ENCODE data around the gene KSR2.

The KSR2 gene

DNA sequence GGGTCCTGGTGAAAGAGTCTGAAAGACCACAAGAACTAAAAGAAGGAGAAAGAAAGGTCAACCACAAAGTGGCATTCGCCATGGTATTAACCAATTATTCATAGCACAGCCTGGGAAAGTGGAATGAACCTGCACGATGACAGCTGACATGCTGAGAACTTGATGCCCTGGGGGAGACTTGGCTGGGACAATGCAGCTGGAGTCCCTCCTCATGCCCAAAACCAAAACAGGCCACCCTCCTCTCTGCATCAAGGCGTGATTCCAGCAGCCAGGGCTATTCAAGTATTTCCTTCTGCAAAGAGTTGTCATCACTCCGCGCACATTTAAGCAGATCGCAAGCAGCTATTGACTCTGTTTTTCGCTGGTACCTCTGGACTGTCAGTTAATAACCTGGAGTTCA lies 440.3 kb downstream of the KSR2 start:
- no peak for DNase-seq (ENCODE audit: low read depth)

DNA sequence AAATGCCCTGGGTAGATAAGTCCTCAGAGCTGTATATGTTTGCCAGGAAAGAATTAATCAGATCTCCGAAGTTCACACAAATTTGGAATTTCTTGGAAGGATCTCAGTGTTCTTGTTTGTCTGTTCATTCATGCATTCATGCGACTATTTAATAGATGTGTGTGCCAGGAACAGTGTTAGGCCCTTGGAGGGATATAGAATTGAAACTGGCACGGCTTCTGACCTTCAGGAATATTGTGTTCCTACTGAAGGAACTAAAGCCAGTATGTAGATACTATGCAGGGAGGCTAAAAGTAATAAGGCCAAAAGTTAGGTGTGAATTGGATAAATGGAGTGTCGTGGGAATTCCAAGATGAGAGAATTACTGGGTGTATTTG lies 441.3 kb downstream of the KSR2 start:
- no peak for DNase-seq (ENCODE audit: low read depth)

DNA sequence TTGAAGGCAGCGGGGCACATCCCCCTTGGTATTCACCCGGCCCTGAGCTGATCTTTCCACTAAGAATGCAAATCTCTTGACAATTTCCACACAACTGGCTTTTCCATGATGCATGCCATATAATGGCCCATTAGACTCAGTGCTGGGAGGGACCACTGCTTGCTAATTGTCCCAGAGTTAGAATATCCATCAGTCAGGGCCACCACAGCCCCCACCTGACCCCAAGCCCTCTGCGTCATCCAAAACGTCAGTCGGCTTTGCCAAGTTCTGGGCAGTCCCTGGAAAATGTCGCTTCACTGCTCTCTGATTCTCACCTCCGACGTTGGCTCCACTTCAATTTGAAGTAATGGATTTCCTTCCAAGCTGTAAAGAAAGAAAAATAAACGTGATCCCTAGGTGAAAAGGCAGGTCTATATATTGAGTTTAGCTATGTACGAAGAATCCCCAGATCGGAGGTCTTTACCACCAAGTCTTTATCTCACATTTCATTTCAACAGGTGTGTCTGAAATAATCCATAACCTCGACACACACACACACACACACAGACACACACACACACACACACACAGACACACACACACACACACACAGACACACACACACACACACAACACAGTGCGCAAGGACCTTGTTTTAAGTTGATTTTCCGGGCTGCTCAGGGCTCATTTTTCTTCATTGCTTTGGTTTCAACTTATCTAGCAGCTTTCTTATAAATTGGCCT lies 441.9 kb downstream of the KSR2 start:
- no peak for DNase-seq (ENCODE audit: low read depth)

- DNase-seq (ENCODE audit: low read depth), result no peak
Observed at GRCh38 chr12:117525766-117526165, 443.0 kb downstream of the KSR2 start.

GRCh38 chr12:117524806-117525205 lies 444.0 kb downstream of the KSR2 start:
- no peak for DNase-seq (ENCODE audit: low read depth)

DNA sequence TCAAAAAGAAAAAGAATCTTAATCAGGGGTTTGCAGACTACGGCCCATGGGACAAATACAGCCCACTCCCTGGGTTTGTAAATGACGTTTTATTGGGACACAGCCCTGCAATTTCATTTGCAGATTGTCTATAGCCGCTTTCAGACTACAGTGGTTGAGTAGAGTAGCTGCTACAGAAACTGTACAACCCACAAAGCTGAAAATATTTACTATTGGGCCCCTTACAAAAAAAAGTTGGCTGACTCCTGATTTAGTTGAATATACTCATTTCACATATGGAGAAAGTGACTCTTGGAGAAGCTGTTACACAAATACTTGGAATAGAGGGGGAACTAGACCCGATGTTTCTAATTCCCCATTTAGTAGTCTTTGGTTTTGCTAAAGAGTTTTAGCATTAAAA lies 444.8 kb downstream of the KSR2 start:
- no peak for DNase-seq (ENCODE audit: low read depth)

DNA sequence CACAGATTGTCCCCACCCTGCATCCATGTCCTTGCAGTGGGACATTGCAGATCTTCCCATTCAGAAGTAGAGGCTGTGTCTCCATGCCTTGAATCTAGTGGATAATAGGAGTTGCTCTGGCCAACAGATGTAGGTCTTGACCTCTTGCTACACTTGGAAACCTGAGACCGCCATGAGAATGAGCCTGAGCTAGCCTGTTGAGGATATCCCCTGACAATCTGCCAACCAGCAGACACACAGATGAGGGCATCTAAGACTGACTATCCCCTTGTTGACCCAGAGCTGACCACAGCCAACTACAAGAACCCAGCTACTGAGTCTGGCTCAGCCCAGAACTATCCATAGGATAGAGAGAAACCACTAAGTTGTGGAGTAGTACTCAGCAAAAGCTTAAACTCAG lies 446.2 kb downstream of the KSR2 start:
- DNase-seq (ENCODE audit: low read depth), result peak; percentile 1

DNA sequence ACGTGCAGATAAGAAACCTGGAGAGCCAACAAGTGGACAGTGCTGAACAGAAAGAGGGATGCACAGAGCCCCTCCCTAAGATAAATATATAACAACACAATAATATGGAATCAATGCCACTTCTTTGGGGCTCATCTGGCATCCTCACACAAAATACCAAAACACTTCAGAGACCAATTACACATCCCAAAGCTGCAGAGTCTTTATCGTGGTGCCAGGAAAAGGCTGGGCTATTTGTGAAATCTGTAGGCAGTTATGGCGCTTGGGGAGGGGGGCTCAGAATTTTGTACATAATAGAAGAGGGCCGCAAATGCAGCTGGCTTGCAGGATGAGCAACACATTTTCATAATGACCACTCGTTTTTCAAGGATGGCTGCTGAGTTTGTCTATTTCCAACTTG lies 446.9 kb downstream of the KSR2 start:
- DNase-seq (ENCODE audit: low read depth), result no peak

GRCh38 chr12:117521346-117521745 lies 447.4 kb downstream of the KSR2 start:
- no peak for DNase-seq (ENCODE audit: low read depth)

DNA sequence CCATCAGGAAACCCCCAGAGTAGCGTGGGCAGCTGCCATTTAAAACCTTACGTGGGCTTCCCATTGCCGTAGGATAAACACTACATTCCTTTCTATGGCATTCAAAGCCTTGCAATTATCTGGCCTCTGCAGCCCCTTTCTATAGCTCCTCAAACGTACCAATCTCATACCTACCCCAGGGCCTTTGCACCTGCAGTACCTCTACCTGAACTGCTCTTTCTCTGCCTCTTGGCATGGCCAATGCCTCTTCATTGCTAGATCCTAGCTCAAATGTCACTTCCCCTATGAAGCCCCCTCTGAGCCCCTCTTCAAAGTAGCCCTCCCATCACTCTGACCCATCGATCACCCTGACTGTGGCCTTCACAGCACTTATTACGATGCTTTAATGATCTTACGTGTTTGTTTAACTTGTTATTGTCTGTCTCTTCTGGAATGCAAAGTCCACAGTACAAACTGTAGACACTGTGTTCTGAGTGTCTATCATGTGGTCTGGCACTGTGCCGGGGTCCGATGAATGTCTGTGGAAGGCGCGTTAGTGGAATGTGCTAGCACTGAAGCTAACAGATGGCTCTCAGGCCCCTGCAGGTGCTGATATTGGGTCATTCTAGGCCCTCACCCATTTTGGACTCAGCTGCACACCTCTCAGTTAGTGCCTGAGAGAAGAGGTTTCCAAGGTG lies 450.1 kb downstream of the KSR2 start:
- DNase-seq (ENCODE audit: low read depth), result no peak

GRCh38 chr12:117517219-117517739 lies 451.5 kb downstream of the KSR2 start:
- DNase-seq (ENCODE audit: low read depth), result no peak

- no peak for DNase-seq (ENCODE audit: low read depth)
Observed at GRCh38 chr12:117516034-117516433, 452.8 kb downstream of the KSR2 start.

DNA sequence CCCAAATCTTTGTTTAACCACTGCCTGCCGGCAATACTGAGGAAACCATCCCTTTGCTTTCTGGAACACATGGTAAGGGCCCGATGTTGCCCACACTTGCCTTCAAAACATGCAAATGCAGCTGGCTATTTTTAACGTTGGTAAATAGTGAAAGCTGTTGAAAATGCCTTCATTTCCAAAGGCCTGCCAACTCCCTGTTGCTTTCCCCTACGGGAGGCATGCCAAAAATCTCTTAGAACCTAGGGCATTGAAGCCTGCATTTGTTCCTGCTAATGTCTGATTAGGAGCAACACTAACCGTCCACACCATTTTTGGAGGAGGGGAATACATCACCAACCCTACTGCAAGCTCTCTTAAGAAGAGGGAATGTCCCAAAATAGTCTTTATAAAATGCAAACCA lies 454.8 kb downstream of the KSR2 start:
- no peak for DNase-seq (ENCODE audit: low read depth)

DNA sequence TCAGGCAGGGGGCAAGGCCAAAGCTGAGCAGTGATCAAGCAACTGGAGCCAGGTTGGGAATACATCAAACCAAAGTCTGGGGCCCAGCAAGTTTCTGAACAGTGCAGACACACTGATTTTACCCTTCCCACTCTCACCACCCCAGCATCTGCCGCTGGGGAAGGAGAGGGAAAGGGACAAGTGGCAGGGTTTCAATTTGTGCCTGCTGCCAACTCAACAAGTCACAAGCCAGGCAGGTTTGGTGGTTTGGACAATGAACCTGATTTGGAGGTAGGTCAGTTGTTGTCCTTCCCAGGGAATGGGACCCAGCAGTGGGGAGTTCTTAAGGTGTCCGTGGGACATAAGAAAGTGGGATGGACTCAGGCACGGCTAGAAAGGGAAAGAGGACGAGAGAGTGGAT lies 455.4 kb downstream of the KSR2 start:
- no peak for DNase-seq (ENCODE audit: low read depth)

DNA sequence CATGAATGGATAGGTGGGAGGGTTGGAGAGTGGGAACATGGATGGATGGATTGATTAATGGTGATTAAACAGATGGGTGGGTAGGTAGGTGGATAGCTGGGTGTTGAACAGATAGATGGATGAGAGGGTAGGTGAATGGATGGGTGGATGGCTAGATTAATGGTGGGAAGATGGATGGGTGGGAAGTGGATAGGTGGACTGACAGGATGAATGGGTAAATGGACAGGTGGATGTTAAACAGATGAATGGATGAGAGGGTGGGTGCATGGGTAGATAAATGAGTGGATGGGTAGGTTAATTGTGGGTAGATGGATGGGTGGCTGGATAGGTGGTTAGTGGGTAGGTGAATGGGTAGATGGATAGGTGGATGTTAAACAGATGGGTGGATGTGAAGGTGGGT lies 460.3 kb downstream of the KSR2 start:
- DNase-seq (ENCODE audit: low read depth), result no peak

- DNase-seq (ENCODE audit: low read depth), result no peak
Observed at GRCh38 chr12:117507548-117507947, 461.2 kb downstream of the KSR2 start.

DNA sequence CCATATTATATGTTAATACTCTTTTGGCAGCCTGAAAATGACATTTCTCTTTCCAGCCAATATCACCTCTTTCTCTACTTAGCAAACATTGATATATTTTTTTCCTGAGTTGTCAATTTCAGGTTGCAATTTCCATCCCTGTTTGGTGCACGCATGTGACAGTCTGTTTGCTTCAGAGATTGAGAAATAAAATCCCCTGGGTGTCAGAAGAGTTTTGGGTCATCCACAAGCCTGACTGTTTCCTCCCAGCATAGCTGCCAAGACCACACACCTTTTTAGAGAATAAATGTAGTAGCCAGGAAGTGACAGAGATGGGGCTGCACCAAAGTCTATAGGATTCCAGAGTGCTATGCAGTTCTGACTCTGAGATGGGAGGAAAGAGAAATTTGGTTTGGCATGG lies 462.5 kb downstream of the KSR2 start:
- DNase-seq (ENCODE audit: low read depth), result no peak

DNA sequence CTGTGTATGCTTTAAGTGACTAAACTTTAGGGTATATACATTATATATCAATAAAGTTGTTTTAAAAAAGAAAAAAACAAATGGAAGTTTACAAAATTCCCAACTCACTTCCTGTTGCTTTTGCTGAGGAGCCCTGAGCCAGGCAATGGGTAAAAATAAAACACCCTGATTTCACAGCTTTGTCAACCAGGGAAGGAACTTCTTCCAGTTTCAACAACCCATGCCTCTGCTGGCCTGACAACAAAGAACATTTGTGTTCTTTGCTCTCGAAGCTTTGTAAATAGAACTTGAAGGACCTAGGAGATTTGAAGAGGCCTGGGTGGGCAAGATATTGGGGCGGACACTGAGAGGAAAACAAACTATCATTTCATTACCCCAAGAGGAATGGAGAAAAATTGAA lies 466.2 kb downstream of the KSR2 start:
- no peak for DNase-seq (ENCODE audit: low read depth)

DNA sequence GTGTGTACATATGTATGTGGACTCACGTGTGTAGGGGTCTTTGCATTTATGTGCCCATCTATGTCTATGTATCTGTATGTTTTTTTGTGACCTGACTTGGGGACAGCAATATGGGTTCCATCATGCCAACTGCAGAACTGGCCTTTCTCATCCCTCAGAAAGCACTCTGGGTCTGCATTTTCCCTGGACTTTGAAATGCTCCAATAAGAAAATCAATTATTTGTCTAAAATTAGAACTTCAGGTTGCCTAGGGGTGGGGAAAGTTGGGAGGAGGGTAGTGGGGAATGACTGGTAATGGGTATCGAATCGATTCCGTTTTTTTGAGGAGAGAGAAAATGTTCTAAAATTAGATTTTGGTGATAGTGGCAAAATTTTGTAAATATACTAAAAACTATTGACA lies 466.6 kb downstream of the KSR2 start:
- DNase-seq (ENCODE audit: low read depth), result no peak

DNA sequence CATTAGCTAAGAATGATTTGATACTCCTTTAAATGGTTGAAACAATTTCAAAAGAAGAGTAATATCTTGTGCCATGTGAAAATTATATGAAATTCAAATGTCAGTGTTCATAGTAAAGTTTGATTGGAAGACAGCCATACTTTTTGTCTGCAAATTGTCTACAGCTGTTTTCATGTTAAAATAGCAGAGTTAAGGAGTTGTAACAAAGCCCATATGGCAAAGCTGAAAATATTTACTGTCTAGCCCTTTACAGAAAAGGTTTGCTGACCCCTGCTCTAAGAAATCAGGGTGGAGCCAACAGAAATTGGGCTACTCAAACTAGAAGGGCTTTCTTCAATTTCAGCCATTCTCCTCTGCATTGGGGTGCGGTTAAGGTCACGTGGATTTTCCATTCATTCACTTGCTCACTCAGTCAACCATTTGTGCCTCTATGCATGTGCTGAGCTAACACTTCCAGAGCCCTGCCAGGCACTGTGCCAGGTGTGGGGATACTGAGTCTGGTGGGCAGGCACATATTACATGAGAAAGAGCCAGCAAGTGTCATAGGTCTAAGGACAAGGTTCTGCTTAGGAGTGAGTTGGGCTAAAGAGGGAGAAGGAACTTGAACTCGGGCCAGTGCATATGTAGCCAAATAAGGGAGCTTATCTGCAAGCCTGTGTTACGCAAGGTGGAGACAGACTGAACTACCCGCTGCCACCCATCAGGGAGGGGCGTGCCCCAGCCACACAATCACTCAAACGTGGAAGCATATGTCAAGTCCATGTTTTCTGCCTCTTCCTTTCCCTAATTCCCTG lies 467.5 kb downstream of the KSR2 start:
- no peak for DNase-seq (ENCODE audit: low read depth)

- DNase-seq (ENCODE audit: low read depth), result no peak
Observed at GRCh38 chr12:117499759-117500485, 468.9 kb downstream of the KSR2 start.

- DNase-seq (ENCODE audit: low read depth), result no peak
Observed at GRCh38 chr12:117498880-117499279, 469.9 kb downstream of the KSR2 start.
